Peyer's patch (tissue), 4 donors: ENCODE measurements around the gene S100A11.

ENCODE experiments used
- CTCF ChIP-seq, 6 experiments: fragments of 450-650 bp in 4 of 6; fragments of 200-600 bp in 2 of 6; sonication (generic) in 1 of 6; IDR thresholded peaks; one replicate each; pipeline ENCODE4 v1.5.1; 2017 to 2019; ENCODE audit warnings: antibody characterized with exemption in 6 of 6, mild to moderate bottlenecking in 3 of 6, moderate library complexity in 1 of 6
- POLR2A ChIP-seq, 2 donors: fragments of 450-650 bp; IDR thresholded peaks; one replicate each; pipeline ENCODE4 v1.5.1; 2017; ENCODE audit warnings: antibody characterized with exemption in 2 of 2, mild to moderate bottlenecking in 2 of 2, moderate library complexity in 2 of 2

DNA sequence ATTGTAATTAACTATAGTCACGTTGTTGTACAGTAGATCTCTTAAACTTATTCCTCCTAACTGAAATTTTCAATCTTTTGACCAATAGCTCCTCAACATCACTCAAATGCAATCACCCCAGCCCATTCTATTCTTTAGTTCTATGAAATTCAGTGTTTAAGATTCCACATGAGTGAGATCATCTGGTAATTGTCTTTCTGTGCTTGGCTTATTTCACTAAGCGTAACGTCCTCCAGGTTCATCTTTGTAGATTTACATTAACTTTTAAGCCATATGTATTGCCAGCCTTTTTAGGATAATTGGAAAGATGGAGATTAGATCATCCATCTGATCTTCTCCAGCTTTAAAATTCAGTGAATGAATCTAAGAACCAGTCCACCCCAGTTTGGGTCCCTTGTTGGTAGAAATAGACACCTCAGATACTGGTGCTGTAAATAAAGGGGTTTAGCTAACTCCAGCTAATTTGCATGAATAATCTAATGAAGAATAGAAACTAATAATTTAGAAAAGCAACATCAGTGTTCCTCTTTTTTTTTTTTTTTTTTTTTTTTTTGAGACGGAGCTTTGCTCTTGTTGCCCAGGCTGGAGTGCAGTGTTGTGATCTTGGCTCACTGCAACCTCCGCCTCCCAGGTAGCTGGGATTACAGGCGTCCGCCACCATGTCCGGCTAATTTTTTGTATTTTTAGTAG is 50.2 kb downstream of the S100A11 start:
- TF ChIP-seq CTCF (IDR thresholded peaks at IDR 0.05) (no peak), POLR2A (IDR thresholded peaks at IDR 0.05) (no peak)
